HCT116 (cell line): ENCODE measurements around the gene GRXCR1.

Experiments
- EZH2 ChIP-seq: fragments of 200-600 bp; sonication (generic); IDR thresholded peaks from 2 replicates; pipeline ENCODE4 v1.6.1; 2017; ENCODE audit warnings: antibody characterized with exemption, mixed run types
- MAX ChIP-seq: IDR thresholded peaks from 2 replicates; pipeline ENCODE4 v1.6.1; 2012
- POLR2A ChIP-seq: IDR thresholded peaks from 2 replicates; pipeline ENCODE4 v1.7.0; 2011; ENCODE audit warnings: borderline replicate concordance; ENCODE audit not compliant: insufficient read depth, insufficient read length; ENCODE audit errors: extremely low read depth
- POLR2AphosphoS5 ChIP-seq: IDR thresholded peaks from 2 replicates; pipeline ENCODE4 v1.6.1; 2011; ENCODE audit warnings: mild to moderate bottlenecking, low read depth, low read length, moderate library complexity
- SIN3A ChIP-seq: IDR thresholded peaks from 2 replicates; pipeline ENCODE4 v1.6.1; 2012; ENCODE audit warnings: low read depth
- SRF ChIP-seq: IDR thresholded peaks from 2 replicates; pipeline ENCODE4 v1.6.1; 2012; ENCODE audit warnings: low read depth
- ZNF274 ChIP-seq: fragments of 200-500 bp; sonication (Bioruptor generic); IDR thresholded peaks from 2 replicates; pipeline ENCODE4 v1.6.1; 2014; ENCODE audit warnings: mild to moderate bottlenecking, low read depth, low read length, inconsistent platforms
- TF ChIP-seq, protein P1 (sequence below), 3 experiments: fragments of 200-600 bp in 1 of 3; sonication (generic) in 1 of 3; IDR thresholded peaks in 2 of 3; conservative IDR thresholded peaks in 1 of 3; 2 replicates each; pipeline ENCODE4 v1.5.1; 2012 to 2017; ENCODE audit warnings: low read depth in 2 of 3, low read length in 2 of 3, antibody characterized with exemption in 1 of 3, borderline replicate concordance in 1 of 3, control low read depth in 1 of 3, mild to moderate bottlenecking in 1 of 3, mixed read lengths in 1 of 3, mixed run types in 1 of 3, moderate library complexity in 1 of 3; ENCODE audit not compliant: insufficient read depth in 1 of 3

- no peak for TF ChIP-seq POLR2AphosphoS5
- TF ChIP-seq SIN3A = no peak
- TF ChIP-seq POLR2A = no peak
- no peak for TF ChIP-seq EZH2
- TF ChIP-seq, protein P1, sequence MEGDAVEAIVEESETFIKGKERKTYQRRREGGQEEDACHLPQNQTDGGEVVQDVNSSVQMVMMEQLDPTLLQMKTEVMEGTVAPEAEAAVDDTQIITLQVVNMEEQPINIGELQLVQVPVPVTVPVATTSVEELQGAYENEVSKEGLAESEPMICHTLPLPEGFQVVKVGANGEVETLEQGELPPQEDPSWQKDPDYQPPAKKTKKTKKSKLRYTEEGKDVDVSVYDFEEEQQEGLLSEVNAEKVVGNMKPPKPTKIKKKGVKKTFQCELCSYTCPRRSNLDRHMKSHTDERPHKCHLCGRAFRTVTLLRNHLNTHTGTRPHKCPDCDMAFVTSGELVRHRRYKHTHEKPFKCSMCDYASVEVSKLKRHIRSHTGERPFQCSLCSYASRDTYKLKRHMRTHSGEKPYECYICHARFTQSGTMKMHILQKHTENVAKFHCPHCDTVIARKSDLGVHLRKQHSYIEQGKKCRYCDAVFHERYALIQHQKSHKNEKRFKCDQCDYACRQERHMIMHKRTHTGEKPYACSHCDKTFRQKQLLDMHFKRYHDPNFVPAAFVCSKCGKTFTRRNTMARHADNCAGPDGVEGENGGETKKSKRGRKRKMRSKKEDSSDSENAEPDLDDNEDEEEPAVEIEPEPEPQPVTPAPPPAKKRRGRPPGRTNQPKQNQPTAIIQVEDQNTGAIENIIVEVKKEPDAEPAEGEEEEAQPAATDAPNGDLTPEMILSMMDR (IDR thresholded peaks at IDR 0.05 in 2 of 3, conservative IDR thresholded peaks at IDR 0.05 in 1 of 3; ENCODE audit: borderline replicate concordance in 1 of 3, insufficient read depth in 1 of 3, low read depth in 2 of 3, low read length in 2 of 3) = no peak
- TF ChIP-seq ZNF274 = no peak
- no peak for TF ChIP-seq SRF
- TF ChIP-seq MAX = no peak
These were observed 35.4 kb downstream of the GRXCR1 start for GRCh38 chr4:42927946-42928345.
